RWPE1 (cell line): ENCODE measurements around the gene RBMS2.
"Not testable (repeated sequence)": the region's sequence is repeated elsewhere in the genome, so short reads cannot be mapped to it uniquely, and the experiment has no call there.

Source experiments
- CTCF ChIA-PET: fragments of 350-600 bp; sonication (Branson Sonifier 250); formaldehyde crosslinking; extraction: SDS; loops from one replicate; lab custom pipeline; 2021; lab: Yijun Ruan, JAX
- POLR2A ChIA-PET: fragments of 400-600 bp; formaldehyde crosslinking; extraction: SDS; loops from one replicate; lab custom pipeline; 2020; ENCODE audit warnings: antibody characterized with exemption; ENCODE audit not compliant: low non-redundant PET; lab: Yijun Ruan, JAX
- DNase-seq: peaks from one replicate; pipeline ENCODE4 v3.0.0; 2012; ENCODE audit warnings: low spot score
- H3K27ac ChIP-seq: fragments of 450-650 bp; 2 replicates; pipeline ENCODE4 v1.5.1; 2017
- TF ChIP-seq, protein P1 (sequence below): fragments of 450-650 bp; conservative IDR thresholded peaks from 2 replicates; pipeline ENCODE4 v1.5.1; 2017; ENCODE audit warnings: low read depth, mild to moderate bottlenecking

RBMS2 gene

DNA sequence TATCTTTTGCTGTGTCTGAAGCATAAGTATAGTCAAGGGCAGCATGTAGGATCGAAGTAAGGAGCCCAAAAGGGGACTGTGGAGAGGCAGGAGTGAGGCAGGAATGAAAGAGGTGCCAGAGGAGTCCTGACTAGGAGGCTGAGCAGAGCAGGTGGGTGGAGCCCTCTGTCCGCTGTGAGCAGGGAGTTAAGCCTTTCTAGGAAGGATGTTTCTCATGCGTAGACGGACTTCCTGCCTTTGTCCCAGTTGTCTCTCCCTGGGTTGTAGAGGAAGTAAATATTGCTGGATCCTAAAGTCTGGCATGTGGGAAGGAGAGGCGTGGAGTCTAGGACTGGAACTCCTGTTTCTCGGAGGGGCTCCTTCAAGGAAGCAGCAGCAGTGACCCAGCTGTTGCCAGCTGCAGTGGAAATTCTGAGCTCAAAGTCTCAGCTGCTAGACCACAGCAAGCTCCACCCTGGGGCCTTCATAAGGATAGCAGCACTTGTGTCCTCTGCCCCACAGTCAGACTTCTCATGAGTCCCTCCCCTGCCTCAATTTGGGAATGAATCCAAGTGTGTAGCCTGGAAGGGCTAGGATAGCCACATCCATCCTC is 44.0 kb downstream of the RBMS2 start:
- DNase-seq = no peak
- CTCF ChIA-PET = interaction anchor here (0.8 kb wide), 1 partner anchor 177 kb away, joined by 4 read pairs; no protein-coding TSS in a partner anchor
- POLR2A ChIA-PET = no interaction called here
- H3K27ac ChIP-seq = peak overlapping the region; percentile 38
- TF ChIP-seq, protein P1, sequence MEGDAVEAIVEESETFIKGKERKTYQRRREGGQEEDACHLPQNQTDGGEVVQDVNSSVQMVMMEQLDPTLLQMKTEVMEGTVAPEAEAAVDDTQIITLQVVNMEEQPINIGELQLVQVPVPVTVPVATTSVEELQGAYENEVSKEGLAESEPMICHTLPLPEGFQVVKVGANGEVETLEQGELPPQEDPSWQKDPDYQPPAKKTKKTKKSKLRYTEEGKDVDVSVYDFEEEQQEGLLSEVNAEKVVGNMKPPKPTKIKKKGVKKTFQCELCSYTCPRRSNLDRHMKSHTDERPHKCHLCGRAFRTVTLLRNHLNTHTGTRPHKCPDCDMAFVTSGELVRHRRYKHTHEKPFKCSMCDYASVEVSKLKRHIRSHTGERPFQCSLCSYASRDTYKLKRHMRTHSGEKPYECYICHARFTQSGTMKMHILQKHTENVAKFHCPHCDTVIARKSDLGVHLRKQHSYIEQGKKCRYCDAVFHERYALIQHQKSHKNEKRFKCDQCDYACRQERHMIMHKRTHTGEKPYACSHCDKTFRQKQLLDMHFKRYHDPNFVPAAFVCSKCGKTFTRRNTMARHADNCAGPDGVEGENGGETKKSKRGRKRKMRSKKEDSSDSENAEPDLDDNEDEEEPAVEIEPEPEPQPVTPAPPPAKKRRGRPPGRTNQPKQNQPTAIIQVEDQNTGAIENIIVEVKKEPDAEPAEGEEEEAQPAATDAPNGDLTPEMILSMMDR = no peak

DNA sequence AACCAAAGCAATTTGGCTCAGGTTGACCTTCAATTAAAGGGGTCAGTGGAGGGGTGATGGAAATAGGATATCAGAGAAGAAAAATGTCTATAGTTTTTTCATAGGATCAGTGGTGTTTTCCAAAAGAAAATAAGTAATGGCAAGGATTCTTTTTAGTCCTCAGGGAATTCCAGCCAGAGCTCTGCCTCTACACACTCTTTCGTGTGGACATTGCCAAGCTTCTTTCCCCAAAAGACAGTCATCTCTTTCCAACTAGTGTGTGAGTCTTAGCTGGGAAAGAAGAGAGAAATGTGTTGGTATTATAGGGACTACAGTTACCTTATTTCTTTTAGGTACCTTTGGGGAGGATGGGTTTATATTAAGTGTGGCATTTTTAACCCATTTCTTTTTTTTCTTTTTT is 46.5 kb downstream of the RBMS2 start:
- ChIA-PET CTCF (interaction anchor here (1.6 kb wide), 1 partner anchor 54 kb away, joined by 7 read pairs; no protein-coding TSS in a partner anchor), POLR2A (no interaction called here)

DNA sequence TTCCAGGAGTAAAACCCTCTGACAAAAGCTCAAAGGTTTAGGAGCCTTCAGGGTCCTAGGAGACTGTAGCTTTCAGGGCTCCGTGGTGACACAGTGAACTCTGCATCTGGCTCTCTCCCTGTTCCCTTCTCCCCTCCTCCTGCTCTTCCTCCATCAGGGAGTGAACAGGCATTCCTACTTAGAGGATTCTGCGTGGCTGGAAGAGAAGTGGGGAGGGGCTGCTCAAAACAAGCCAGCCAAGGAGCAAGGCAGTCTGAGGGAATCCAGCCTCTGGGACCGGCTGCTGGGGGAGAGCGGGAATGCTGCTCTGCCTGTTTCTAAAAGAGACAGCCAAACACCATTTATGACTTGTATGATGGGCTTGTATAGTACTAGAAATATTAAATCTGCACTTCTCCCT is 49.5 kb downstream of the RBMS2 start:
- ChIA-PET POLR2A (no interaction called here), CTCF (interaction anchor here (0.7 to 1.5 kb wide), 2 partner anchors 58 to 61 kb away, joined by 3 to 9 read pairs; no protein-coding TSS in a partner anchor)
- DNase-seq = no peak
- TF ChIP-seq, protein P1 = no peak
- peak overlapping the region; percentile 31; the same call in 1 of the 2 replicates for H3K27ac ChIP-seq

More for the DNA sequence above, 46.5 kb downstream of the RBMS2 start:
- TF ChIP-seq, protein P1 = no peak
- no peak for DNase-seq
- no peak overlapping the region for H3K27ac ChIP-seq

DNA sequence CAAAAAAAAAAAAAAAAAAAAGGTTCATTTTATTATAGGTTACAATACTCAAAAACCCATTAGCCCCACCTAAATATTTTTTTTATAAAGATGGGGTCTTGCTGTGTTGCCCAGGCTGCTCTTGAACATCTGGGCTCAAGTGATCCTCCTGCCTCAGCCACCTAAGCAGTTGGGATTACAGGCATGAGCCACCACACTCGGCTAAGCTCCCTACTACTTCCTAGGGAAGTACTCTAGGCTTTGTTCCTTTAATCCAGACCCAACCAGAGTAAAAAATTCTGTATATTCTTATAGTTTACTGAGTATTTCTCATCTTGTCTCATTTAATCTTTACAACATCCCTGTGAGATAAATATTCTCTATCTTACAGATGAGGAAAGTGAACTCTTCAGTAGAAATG is 50.7 kb downstream of the RBMS2 start:
- DNase-seq = no peak
- no peak overlapping the region for H3K27ac ChIP-seq
- ChIA-PET CTCF (no interaction called here), POLR2A (no interaction called here)
- TF ChIP-seq, protein P1 = no peak

DNA sequence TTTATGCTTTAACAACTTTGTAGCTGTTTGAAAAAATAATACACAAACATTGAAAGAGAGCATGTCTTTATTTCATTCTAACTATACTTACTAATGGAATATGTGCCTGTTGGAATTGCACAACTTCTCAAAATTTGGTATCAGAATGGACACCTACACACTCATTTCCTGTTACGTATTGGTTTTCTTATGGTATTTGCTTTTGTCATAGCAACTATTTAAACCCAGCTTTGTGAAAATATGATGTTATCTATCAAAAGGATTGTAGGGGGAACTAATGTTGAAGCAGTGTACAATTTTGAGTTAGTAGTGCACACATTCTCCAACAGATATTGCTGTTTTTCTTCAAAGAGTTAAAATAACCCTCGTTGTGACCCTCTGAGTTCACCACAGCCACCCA is 52.6 kb downstream of the RBMS2 start:
- no peak for DNase-seq
- CTCF ChIA-PET = interaction anchor here (0.7 to 1.7 kb wide), 4 partner anchors 52 to 727 kb away, joined by 3 to 16 read pairs (median 5); no protein-coding TSS in a partner anchor
- TF ChIP-seq, protein P1 = no peak
- POLR2A ChIA-PET = no interaction called here
- peak overlapping the region; percentile 53; the same call in 1 of the 2 replicates for H3K27ac ChIP-seq

DNA sequence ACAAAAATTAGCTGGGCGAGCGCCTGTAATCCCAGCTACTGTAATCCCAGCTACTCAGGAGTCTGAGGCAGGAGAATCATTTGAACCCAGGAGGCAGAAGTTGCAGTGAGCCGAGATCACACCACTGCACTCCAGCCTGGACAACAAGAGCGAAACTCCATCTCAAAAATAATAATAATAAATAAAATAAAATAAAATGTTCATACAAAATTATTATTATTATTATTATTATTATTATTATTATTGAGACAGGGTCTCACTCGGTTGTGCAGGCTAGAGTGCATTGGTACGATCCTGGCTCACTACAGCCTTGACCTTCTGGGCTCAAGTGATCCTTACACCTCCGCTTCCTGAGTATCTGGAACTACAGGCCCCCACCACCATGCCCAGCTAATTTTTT is 55.6 kb downstream of the RBMS2 start:
- DNase-seq, H3K27ac ChIP-seq: not testable (repeated sequence)
- POLR2A ChIA-PET = interaction anchor here (0.6 kb wide), 1 partner anchor 52 kb away, joined by 4 read pairs; no protein-coding TSS in a partner anchor
- CTCF ChIA-PET = interaction anchor here (0.6 kb wide), 1 partner anchor 855 kb away, joined by 4 read pairs; no protein-coding TSS in a partner anchor

DNA sequence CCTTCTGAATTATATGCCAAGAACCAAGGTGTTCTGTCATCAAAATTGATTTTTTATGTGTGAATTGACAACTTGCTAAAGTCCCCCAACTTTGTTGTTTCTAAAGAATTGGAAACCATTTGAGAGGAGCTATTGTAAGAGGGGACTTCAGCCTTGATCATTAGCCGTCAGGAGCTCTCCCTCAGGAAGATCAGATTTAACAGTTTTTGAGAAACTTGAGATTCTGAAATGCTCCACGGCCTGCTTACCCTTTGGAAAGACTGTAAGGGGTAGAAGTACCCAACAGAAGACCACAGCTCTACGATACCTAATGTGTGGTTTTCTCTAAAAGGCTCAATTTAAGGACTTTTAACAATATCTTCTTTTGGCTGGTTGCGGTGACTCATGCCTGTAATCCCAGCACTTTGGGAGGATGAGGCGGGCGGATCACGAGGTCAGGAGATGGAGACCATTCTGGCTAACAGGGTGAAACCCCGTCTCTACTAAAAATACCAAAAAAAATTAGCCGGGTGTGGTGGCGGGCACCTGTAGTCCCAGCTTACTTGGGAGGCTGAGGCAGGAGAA is 57.4 kb downstream of the RBMS2 start:
- DNase-seq = no peak
- TF ChIP-seq, protein P1 = no peak
- POLR2A ChIA-PET = no interaction called here
- CTCF ChIA-PET = no interaction called here
- no peak overlapping the region for H3K27ac ChIP-seq
